ENCODE measurements around the gene PWP2. TPM values are rescaled to one million over a fixed set of nuclear protein-coding genes. Genes with fewer than 3 reads are reported as not detected.
"Not testable (repeated sequence)": the region's sequence is repeated elsewhere in the genome, so short reads cannot be mapped to it uniquely, and the experiment has no call there.

Gene PWP2
- total RNA-seq, 2 donors from 2014 or later, result 38.6 to 51.6 TPM

DNA sequence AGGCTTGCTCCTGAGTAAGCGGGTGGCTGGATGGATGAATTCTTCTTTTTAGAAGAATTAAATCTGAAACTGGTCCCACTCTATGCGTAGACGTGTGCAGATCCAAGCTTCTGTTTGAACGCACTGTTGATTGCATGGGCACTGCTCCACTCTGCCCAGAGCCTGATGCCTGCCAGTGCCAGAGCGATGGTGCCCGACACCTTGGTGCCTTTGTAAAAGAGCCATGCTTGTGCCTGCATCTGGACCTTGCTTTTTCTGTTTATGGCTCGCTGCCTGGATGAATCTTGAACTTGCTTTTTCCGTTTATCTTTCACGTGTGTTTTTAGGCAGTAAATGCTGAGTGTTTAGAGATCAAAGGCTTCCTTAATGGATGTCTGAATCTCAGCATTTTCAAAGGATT is 15.0 kb upstream of the PWP2 start:
- Mint-ChIP-seq H3K36me3 (peaks cover 23 to 30% of the 10 kb centered on the region in 2 donors), H3K27ac (no peak overlapping the region), H3K9me3 (no peaks in the 10 kb centered on the region)
- ATAC-seq (no peak), DNase-seq (ENCODE audit: low spot score in 2 of 2) (peak in 1 of 2 donors; percentile 26)

GRCh38 chr21:44093761-44094160 is 13.4 kb upstream of the PWP2 start:
- peaks cover 16 to 17% of the 10 kb centered on the region in 2 donors for H3K36me3 Mint-ChIP-seq
- DNase-seq (ENCODE audit: low spot score in 2 of 2) (peak in 1 of 2 donors; percentile 34), ATAC-seq (no peak)
- H3K9me3 Mint-ChIP-seq, result no peaks in the 10 kb centered on the region
- H3K27ac Mint-ChIP-seq, result peak overlapping the region in 1 of 2 donors; percentile 81

- peaks cover 6% of the 10 kb centered on the region in 2 donors for H3K36me3 Mint-ChIP-seq
- ATAC-seq (no peak), DNase-seq (ENCODE audit: low spot score in 2 of 2) (no peak)
- H3K9me3 Mint-ChIP-seq, result no peaks in the 10 kb centered on the region
- H3K27ac Mint-ChIP-seq, result no peak overlapping the region
Observed at GRCh38 chr21:44094832-44095231, 12.4 kb upstream of the PWP2 start.

DNA sequence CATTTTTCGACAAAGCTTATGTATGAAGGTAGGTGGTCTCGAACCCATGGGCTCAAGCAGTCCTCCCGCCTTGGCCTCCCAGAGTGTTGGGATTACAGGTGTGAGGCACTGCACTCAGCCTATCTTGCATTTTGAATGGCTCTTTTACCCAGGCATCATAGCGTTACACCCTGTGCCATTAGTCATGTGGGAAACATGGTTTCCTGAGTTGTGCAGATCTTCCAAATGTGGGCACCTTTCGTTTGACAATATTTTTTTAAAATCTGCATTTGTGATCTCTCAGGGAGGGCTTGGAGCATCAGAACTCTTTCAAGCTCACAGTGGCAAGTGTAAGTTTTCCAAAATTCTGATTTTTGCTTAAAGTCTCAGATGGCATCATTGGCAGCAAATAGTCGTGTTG is 8.7 kb upstream of the PWP2 start:
- H3K9me3 Mint-ChIP-seq; DNase-seq (ENCODE audit: low spot score in 2 of 2); ATAC-seq; H3K36me3 Mint-ChIP-seq; H3K27ac Mint-ChIP-seq: not testable (repeated sequence)

DNA sequence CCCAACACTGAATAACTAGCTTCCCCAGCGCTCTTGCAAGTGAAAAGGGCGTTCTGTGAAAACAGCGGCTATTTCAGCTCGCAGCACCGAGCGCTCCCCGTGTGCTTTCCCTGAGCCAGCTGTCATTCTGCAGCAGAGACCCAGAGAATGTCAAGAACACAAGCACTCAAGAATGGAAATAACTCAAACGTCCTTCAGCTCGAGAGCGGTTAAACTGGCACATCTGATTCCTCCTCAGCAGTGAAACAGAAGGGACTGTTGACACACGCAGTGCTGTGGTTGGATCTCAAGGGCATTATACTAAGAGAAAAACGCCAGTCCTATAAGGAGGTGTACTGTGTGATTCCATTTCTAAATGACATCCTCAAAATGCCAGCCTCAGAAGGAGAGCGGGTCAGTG is 8.2 kb upstream of the PWP2 start:
- H3K27ac Mint-ChIP-seq; ATAC-seq; H3K9me3 Mint-ChIP-seq; DNase-seq (ENCODE audit: low spot score in 2 of 2); H3K36me3 Mint-ChIP-seq: not testable (repeated sequence)

DNA sequence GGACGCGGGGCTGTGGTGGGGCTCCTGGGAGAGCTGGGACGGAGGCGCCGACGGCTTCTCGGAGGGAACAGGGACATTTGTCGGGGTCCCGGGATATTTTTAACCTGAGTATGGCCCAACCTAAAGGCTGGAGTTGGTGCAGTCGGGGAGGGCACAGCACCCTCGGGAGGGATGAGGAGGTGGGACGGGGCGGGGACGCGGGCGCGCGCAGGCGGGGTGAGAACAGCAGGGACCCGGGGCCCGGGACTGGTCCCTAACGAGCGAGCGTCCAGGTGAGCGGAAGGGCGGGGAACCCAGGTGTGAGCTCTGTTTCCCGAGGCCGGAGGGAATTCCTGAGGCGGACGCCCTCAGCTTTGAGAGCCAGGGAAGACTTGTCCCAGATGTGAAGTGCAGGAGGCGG is 390 bp downstream of the PWP2 start:
- not testable (repeated sequence) for H3K36me3 Mint-ChIP-seq; H3K27ac Mint-ChIP-seq; DNase-seq (ENCODE audit: low spot score in 2 of 2); H3K9me3 Mint-ChIP-seq
- ATAC-seq, result peak; percentile 42 to 50

DNA sequence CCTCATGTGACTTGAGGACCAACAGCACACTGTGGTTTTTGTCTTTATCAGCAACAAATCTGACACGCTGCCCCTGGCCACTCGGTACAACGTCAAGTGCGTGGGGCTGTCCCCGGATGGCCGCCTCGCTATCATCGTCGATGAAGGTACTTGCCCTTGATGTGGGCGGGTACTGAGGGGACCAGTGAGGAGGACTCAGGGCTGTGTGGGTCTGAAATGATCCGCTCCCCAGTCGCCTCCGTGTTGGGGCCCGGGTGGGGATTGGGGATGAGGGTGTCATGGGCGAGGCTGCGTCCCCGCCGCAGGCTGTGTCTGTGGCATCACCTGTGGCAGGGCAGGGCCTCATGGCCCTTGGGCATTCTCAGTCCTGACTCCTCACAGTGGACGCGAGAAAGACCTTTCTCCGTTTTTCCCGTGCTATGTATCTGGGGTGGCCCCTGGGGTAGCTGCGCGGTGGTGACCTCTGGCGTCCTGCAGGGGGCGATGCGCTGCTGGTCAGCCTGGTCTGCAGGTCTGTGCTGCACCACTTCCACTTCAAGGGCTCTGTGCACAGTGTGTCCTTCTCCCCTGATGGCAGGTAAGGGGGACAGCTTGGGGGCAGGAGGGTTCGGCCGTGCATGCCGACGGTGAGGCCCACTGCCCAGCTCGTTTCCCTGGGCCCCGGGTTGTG is 6.6 kb downstream of the PWP2 start:
- not testable (repeated sequence) for H3K27ac Mint-ChIP-seq, H3K36me3 Mint-ChIP-seq, H3K9me3 Mint-ChIP-seq
- peak; percentile 39 to 60 for ATAC-seq
- peak in 1 of 2 donors; percentile 36 for DNase-seq (ENCODE audit: low spot score in 2 of 2)

DNA sequence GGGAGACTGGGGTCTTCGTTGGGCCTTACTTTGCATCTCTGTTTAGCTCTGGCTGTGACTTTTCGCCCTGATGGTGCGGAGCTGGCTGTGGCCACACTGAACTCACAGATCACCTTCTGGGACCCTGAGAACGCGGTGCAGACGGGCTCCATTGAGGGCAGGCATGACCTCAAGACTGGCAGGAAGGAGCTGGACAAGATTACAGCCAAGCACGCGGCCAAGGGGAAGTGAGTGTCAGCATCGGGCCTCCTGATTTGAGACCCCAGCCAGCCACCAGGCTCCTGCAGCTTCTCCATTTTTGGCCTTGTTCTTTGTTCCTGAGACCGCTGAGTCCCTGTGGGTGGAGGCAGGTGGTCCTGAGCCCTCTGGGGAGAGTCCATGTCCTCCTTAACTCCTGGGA is 14.9 kb downstream of the PWP2 start:
- not testable (repeated sequence) for DNase-seq (ENCODE audit: low spot score in 2 of 2); H3K9me3 Mint-ChIP-seq; H3K27ac Mint-ChIP-seq; H3K36me3 Mint-ChIP-seq; ATAC-seq

GRCh38 chr21:44127827-44128226 is 20.6 kb downstream of the PWP2 start:
- H3K9me3 Mint-ChIP-seq; ATAC-seq; H3K27ac Mint-ChIP-seq; DNase-seq (ENCODE audit: low spot score in 2 of 2); H3K36me3 Mint-ChIP-seq: not testable (repeated sequence)

GRCh38 chr21:44133715-44134057 is 26.5 kb downstream of the PWP2 start:
- ATAC-seq; H3K27ac Mint-ChIP-seq; DNase-seq (ENCODE audit: low spot score in 2 of 2); H3K9me3 Mint-ChIP-seq; H3K36me3 Mint-ChIP-seq: not testable (repeated sequence)

GRCh38 chr21:44134732-44135131 is 27.5 kb downstream of the PWP2 start:
- not testable (repeated sequence) for H3K27ac Mint-ChIP-seq; H3K36me3 Mint-ChIP-seq; ATAC-seq; H3K9me3 Mint-ChIP-seq; DNase-seq (ENCODE audit: low spot score in 2 of 2)

DNA sequence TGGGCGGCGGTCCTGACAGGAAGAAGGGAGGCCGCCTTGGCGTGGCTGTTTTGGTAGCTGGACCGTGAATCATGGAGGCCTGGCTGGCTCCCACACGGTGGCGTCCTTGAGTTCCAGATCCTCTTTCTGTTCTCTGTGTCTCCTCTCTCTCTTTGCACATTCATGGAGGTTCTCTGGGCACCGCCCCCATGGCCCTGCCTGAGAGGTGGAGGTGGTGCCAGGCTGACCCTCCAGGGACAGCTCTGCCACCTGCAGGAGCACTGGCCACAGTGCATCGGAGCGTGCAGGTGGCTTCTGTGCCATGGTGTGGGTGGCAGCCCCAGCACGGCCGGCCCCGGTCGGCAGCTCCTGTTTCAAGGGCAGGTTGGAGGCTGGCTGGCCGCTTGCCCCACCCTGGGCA is 30.8 kb downstream of the PWP2 start:
- H3K27ac Mint-ChIP-seq, H3K36me3 Mint-ChIP-seq, H3K9me3 Mint-ChIP-seq: not testable (repeated sequence)
- ATAC-seq (peak; percentile 58 to 66), DNase-seq (ENCODE audit: low spot score in 2 of 2) (peak; percentile 40 to 61)

GRCh38 chr21:44139787-44140551 is 32.8 kb downstream of the PWP2 start:
- ATAC-seq, result peak in 1 of 2 donors; percentile 12

DNA sequence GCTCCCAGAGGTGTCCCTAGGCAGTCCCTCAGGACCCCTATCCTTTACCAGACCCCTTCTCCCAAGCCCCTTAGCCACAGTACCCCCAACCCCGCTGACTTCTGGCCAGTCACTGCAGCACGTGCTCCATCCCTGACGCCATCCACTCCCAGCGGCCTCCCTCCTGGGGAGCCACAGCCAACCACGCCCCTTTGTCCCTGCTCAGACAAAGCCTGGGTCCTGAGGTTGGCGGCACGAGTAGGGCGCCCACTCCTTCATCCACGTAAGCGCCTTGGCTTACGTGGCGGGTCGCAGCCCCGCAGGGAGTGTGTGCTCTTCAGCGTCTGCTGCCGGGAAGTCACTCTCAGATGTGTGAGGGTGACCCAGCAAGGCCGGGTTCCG is 33.3 kb downstream of the PWP2 start:
- ATAC-seq, result peak in 1 of 2 donors; percentile 4
- H3K27ac Mint-ChIP-seq; DNase-seq (ENCODE audit: low spot score in 2 of 2); H3K9me3 Mint-ChIP-seq; H3K36me3 Mint-ChIP-seq: not testable (repeated sequence)

More at GRCh38 chr21:44139787-44140551, 32.8 kb downstream of the PWP2 start:
- peak overlapping the region in 1 of 2 donors; percentile 63 for H3K27ac Mint-ChIP-seq
- not testable (repeated sequence) for H3K36me3 Mint-ChIP-seq; H3K9me3 Mint-ChIP-seq; DNase-seq (ENCODE audit: low spot score in 2 of 2)

DNA sequence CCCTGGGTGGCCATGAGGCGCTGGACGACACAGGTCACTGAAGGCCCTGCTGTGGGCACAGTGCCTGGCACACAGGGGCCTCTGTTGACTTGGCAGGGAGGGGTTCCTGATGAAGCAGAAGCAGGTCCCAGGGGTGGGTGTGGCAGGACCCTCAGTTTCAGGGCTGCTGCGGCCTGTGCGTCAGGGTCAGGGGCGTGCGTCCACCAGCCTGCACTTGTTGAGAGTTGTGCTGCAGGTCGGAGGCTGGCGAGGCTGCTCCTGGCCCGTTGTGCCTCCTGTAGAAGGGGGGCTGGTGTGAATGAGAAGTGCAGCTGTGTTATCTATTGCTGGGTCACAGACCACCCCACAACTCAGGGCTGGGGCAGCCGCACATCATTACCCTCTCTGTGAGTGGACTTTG is 35.3 kb downstream of the PWP2 start:
- H3K9me3 Mint-ChIP-seq; H3K27ac Mint-ChIP-seq; H3K36me3 Mint-ChIP-seq; DNase-seq (ENCODE audit: low spot score in 2 of 2); ATAC-seq: not testable (repeated sequence)

GRCh38 chr21:44143380-44143779 is 36.2 kb downstream of the PWP2 start:
- ATAC-seq, result peak; percentile 53 to 62
- not testable (repeated sequence) for DNase-seq (ENCODE audit: low spot score in 2 of 2)

GRCh38 chr21:44143996-44144395 is 36.8 kb downstream of the PWP2 start:
- H3K27ac Mint-ChIP-seq; H3K9me3 Mint-ChIP-seq; H3K36me3 Mint-ChIP-seq; DNase-seq (ENCODE audit: low spot score in 2 of 2): not testable (repeated sequence)
- peak in 1 of 2 donors; percentile 15 for ATAC-seq

More at GRCh38 chr21:44143380-44143779, 36.2 kb downstream of the PWP2 start:
- H3K36me3 Mint-ChIP-seq, H3K9me3 Mint-ChIP-seq, H3K27ac Mint-ChIP-seq: not testable (repeated sequence)

Measured in activated naive CD4-positive, alpha-beta T cell treated with anti-CD3 and anti-CD28 coated beads, Interleukin-2, amount 50 U/mL, for 72 hours (primary cell).